NCI-H1417 treated with DMSO at 0.1 percent for 48 hours (cell line): ENCODE data around the gene WFIKKN2.
"Not testable (repeated sequence)": the region's sequence is repeated elsewhere in the genome, so short reads cannot be mapped to it uniquely, and the experiment has no call there.

ENCODE experiments used
- DNase-seq: peaks from one replicate; lab custom pipeline; 2025; lab: John Stamatoyannopoulos, UW

Gene WFIKKN2, protein sequence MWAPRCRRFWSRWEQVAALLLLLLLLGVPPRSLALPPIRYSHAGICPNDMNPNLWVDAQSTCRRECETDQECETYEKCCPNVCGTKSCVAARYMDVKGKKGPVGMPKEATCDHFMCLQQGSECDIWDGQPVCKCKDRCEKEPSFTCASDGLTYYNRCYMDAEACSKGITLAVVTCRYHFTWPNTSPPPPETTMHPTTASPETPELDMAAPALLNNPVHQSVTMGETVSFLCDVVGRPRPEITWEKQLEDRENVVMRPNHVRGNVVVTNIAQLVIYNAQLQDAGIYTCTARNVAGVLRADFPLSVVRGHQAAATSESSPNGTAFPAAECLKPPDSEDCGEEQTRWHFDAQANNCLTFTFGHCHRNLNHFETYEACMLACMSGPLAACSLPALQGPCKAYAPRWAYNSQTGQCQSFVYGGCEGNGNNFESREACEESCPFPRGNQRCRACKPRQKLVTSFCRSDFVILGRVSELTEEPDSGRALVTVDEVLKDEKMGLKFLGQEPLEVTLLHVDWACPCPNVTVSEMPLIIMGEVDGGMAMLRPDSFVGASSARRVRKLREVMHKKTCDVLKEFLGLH

DNA sequence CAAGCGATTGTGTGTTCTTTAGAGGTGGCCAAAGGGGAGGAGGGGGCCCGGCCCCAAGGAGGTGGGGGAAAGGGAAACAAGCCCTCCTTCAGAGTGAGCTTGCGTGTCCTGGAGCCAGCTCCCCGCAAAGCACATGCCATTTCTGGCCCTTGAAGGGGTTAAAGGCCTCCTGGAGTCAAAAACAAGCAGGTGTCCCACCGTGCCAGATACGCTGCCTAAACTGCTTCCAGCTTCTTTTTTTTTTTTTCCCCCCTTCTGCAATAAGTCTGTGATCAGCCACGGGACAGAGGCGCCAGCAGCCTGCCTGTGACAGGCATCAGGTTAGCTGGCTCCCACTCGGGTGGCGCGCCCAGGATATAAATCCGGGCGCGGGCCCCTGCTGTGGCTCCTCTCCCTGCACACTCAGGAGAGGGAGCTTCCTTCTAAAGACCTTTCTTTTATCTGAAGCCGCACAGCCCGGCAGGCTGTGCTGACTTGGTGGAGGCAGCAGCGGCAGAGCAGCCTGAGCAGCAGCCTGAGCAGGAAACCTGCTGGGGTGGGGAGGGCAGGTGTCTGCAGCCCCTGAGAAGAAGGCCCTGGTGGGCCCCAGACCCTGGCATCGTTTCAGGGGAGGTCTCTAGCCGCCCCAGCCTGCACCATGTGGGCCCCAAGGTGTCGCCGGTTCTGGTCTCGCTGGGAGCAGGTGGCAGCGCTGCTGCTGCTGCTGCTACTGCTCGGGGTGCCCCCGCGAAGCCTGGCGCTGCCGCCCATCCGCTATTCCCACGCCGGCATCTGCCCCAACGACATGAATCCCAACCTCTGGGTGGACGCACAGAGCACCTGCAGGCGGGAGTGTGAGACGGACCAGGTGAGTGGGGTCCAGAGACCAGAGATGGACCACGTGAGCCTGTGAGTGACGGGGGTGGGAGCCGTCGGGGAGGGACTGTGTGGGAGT lies at the start of gene WFIKKN2:
Gene WFIKKN2, plus strand, starts transcription at position 286 of the 934 bp plus-strand sequence. Its CDS starts 352 bp downstream, at position 638.
- DNase-seq = no peak

- no peak for DNase-seq
Observed at GRCh38 chr17:50785946-50786570, 49.3 kb upstream of the WFIKKN2 start.

DNA sequence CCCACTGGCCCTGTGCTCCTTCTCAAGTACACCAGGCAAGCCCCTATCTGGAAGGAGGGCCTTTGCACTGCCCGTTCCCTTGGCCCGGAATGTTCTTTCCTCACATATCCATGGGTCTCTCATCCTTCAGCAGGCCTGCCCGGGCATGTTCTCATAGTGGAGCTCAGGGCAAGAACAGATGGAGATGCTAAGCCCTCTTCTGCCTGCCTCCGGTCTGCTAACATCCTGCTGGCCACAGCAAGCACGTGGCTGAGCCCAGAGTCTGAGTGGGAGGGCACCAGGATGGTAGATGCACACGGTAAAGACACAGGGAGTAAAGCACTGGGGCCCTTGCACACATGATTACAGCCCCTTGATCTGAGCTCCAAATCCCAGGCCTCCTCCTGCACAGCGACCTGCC lies 48.3 kb upstream of the WFIKKN2 start:
- DNase-seq = no peak

GRCh38 chr17:50790618-50791017 lies 44.8 kb upstream of the WFIKKN2 start:
- DNase-seq = no peak

DNA sequence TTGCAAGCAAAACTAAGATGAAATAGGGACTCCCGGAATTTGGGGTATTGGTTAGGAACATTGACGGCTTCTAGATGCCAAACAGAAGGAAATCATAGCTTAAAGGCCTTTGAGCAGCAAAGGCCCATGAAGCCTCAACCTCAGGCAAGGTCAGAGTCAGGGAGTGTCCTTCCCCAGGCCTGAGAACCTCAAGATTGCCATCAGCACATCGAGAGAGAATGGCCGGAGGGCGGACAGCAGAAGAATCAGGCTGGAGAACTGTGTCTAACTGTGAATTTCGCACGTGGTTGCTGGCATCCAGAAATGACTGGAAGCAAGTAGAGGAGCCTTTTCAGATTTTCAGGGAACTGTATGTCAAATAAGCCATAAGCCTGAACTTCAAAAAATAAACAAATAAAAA lies 43.3 kb upstream of the WFIKKN2 start:
- DNase-seq = no peak

- DNase-seq = no peak
Observed at GRCh38 chr17:50793007-50793406, 42.4 kb upstream of the WFIKKN2 start.

DNA sequence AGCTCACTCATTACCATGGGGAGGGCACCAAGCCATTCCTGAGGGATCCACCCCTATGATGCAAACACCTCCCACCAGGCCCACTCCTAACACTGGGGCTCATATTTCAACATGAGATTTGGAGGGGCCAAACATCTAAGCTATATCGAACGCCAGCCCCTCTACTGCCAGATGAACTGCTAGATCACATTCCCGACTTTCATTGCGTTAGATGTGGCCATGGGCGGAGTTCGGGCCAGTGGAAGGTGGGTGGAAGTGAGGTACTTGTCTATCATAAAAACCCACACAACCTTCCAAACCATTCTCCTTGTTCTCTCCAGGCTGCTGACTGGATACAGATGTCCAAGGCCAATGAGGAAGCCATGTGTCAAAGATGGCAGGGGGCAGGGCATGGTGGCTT lies 41.0 kb upstream of the WFIKKN2 start:
- DNase-seq = no peak

DNA sequence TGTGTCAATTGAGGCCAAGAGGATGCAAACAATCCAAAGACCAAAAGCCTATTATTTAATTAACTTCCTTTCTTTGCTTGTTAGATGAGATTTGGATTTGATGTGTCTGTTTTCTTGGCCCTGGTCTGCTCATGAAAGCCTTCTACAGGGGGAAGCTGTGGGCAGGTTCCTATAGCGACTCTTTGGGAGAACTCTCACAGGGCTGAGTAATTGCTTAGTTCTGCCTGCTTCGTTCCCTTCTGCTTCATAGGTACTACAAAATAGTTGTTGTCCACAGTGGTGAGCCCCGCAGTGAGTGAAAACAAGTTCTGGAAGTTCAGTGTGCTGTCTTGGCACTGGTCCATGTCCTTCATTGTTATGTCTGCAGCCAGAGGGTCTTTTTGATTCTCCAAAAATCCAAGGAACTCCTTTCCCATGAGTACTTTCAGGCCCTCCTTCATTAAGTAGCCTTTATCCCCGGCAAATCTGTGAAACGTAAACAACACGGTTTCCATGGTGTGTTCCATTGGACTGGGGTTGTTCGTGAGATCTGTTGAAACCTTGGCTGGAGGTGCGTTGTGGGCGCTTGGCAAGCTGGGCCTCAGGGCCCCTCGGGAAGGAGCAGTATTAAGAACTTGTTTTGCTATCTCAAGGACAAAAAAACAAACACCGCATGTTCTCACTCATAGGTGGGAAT lies 38.1 kb upstream of the WFIKKN2 start:
- no peak for DNase-seq

DNA sequence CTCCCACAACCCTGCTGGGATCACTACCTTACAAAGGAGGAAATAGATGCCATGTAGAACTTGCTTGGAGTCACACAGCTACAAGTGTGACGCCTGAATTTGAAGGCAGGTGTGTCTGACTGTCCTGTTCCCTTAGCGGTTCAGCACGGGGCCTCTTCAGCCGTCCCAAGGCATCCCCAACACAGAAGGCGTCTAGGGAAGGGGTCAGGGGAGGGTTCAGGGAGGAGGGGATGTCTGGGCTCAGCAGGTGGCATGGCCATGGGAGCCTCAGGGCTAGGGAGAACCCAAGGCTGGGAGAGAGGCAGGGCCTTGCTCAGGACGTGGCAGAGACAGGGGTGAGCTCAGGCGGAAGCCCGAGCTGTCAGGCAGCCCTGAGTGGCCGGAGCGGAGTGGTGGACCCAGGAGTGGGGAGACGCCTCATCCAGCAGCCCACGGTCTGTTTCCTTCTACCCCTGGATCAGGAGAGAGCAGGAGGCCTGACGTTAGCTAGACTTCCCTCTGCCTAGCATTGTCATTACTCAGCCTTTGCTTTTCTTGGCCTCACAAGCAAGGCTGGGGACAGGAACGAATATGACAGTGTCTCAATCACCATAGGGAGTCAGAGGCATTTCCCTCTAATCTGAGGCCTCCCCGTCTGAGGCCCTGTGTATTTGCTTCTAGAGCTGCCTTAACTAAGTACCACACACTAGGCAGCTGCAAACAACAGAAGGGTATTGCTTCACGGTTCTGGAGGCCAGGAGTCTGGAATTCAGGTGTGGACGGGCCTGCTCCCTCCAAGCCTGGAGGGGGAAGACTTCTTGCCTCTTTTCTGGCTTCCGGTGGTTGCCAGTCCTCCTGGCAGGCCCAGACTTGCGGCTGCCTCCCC lies 36.7 kb upstream of the WFIKKN2 start:
- DNase-seq = no peak

- no peak for DNase-seq
Observed at GRCh38 chr17:50799582-50799981, 35.8 kb upstream of the WFIKKN2 start.

- DNase-seq = no peak
Observed at GRCh38 chr17:50800196-50800700, 35.1 kb upstream of the WFIKKN2 start.

DNA sequence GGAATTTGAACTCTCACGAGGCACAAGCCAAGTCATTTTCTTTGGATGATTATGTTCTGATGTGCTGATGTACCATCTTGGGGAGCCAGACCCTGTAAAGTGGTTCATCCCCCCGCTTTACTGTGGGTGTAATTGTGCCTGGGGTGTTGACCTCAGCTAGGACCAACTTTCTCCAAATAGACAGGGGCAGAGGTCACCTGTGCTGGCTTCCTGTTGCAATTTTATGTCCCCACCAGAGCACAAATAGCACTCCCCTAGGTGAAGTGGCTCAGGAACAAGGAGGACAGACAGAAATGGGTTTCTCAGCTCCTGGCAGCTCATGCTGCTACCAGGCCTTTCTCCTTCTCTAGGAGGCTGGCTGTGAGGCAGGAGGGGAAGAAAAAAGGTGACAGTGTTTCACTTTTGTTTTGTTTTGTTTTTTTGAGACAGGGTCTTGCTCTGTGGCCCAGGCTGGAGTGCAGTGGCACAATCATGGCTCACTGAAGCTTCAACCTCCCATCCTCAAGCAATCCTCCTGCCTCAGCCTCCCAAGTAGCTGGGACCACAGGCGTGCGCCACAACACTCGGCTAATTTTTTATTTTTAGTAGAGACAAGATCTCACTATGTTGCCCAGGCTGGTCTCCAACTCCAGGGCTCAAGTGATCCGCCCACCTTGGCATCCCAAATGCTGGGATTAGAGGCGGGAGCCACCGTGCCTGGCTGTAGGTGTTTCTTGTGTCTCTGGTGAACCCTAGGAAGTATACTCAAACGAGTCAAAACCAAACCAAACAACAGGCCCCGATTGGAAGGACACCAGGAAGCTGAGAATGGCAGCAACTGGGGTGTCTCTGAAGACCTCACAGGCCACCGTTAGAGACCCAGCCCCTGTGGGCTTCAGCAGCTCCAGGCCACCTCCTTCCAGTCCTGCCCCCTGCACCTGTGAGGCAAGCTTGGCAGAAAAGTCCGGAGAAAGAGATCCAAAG lies 32.5 kb upstream of the WFIKKN2 start:
- no peak for DNase-seq

DNA sequence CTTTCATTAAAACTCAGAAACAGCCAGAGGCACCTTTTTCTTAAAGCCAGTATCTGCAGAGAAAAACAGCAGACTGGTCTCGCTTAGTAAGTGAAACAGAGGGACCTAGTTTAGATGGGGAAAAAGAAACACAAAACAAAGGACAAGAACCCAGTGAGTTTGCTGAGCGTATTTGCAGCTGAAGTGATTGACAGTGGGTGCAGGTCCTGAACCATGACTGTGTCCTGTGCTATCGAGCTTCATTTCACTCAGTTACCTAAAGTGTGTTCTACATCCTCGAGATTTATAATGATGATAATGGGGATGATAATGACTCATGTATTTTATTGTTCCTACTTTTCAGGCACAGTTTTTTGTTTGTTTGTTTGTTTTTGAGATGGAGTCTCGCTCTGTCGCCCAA lies 31.7 kb upstream of the WFIKKN2 start:
- DNase-seq = no peak

DNA sequence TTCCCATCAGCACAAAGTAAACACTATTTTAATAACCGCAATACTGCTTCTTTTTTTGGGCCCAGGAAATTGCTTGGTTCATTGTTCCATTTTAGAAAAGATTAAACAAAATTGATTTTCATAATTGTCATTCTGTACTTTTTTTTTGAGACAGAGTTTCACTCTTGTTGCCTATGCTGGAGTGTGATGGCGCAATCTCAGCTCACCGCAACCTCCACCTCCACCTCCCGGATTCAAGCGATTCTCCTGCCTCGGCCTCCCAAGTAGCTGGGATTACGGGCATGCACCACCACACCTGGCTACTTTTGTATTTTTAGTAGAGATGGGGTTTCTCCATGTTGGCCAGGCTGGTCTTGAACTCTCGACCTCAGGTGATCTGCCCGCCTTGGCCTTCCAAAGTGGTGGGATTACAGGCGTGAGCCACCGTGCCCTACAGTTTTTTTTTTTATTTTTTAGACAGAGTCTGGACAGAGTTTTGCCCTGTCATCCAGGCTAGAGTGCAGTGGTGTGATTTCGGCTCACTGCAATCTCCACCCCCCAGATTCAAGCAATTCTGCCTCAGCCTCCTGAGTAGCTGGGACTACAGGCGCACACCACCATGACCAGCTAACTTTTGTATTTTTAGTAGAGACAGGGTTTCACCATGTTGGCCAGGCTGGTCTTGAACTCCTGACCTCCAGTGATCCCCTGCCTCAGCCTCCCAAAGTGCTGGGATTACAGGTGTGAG lies 30.5 kb upstream of the WFIKKN2 start:
- not testable (repeated sequence) for DNase-seq

DNA sequence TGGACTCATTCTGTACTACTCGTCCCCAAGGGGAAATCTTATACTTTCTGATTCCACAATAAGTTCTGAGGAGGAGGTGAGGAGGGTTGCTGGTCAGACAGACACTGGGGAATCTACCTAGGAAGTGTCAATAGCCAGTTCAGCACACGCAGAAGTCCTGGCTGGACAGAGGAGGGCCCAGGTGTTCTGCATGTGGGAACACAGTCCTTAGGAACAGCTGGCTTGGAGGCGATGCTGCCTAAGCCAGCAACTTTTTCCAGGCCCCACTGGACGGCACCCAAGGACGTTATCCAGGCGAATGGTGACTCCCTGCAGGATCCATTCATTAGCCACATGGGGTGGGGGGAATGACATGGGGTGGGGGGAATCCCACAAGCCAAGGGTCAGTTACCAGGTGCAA lies 29.9 kb upstream of the WFIKKN2 start:
- no peak for DNase-seq

DNA sequence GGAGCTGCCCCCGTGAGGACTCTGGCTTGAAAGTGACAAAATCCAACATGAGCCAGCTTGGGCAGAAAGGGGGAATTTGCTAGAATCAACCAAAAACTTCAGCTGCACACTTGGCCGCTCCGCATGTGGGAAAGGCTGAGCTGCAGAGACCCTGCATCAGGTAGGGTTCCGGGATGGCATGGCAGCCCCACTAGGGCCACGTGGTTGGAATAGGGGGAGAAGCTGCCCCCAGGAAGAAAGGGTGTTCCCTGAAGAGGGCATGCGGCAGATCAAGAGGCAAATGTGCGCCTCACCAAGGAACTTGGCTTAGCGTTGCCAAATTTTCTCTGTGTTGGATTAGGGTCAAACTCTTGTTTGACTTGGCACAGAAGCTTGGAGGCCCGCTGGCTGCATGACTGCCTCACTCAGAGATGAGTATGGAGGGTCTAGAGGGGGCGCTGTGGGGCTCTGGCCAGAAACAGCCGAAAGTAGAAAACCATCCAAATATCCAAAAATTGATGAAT lies 29.2 kb upstream of the WFIKKN2 start:
- DNase-seq = no peak

GRCh38 chr17:50807009-50807408 lies 28.4 kb upstream of the WFIKKN2 start:
- no peak for DNase-seq

GRCh38 chr17:50807675-50808074 lies 27.7 kb upstream of the WFIKKN2 start:
- no peak for DNase-seq
